Astrocyte (in vitro differentiated cells and primary cell): ENCODE measurements around the gene ASIC3.

Source experiments
- EZH2 ChIP-seq: IDR thresholded peaks from 2 replicates; pipeline ENCODE4 v1.6.1; 2012; ENCODE audit warnings: mild to moderate bottlenecking, low read length, inconsistent platforms; ENCODE audit not compliant: insufficient read depth
- TF ChIP-seq, protein P1 (sequence below): IDR thresholded peaks from 2 replicates; pipeline ENCODE4 v1.5.1; 2011; ENCODE audit warnings: low read depth, mild to moderate bottlenecking, inconsistent platforms, low read length, moderate library complexity; ENCODE audit not compliant: insufficient read depth

DNA sequence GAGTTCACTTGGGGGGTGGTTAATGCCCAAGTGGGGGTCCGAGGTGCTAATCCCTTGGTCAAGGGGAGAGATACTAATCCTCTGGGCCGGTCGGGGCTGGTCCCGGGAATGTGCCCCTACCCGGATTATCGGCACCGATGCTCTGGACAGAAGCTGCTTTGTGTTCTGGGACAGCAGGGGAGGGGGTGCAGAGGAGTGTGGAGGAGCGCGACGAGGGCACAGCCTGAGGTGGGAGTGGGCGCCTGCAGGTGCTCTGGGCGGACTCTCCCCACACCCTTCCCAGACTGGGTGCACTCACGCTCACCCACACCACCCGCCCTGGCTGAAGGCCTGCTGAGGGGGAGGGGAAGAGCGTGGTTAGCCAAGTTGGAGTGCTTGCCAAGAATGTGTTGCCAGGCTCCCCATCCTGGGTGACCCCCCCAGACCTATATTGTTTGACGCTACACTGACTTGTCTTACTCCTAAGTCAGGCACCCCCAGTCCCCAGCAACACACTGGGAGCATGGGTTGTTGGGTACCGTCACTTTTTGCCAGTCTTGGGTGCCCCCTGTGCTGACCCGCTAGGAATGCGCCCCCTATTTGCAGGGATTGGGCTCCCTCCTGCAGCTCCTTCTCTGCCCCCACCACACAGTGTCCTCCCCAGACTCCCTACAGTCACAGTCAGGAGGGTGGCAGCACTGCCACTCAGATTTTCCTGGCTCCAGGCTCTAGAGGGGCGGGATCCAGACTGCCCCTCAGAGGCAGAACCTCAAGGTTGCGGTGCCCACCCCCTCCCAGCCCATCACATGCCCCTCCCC is 12.3 kb downstream of the ASIC3 start:
- TF ChIP-seq, protein P1, sequence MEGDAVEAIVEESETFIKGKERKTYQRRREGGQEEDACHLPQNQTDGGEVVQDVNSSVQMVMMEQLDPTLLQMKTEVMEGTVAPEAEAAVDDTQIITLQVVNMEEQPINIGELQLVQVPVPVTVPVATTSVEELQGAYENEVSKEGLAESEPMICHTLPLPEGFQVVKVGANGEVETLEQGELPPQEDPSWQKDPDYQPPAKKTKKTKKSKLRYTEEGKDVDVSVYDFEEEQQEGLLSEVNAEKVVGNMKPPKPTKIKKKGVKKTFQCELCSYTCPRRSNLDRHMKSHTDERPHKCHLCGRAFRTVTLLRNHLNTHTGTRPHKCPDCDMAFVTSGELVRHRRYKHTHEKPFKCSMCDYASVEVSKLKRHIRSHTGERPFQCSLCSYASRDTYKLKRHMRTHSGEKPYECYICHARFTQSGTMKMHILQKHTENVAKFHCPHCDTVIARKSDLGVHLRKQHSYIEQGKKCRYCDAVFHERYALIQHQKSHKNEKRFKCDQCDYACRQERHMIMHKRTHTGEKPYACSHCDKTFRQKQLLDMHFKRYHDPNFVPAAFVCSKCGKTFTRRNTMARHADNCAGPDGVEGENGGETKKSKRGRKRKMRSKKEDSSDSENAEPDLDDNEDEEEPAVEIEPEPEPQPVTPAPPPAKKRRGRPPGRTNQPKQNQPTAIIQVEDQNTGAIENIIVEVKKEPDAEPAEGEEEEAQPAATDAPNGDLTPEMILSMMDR: no peak
- TF ChIP-seq EZH2: no peak
